Activated CD8-positive, alpha-beta memory T cell treated with anti-CD3 and anti-CD28 coated beads, Interleukin-2, amount 50 U/mL, for 48 hours (primary cell): ENCODE data around the gene RNF175.

Source experiments
- DNase-seq: peaks from one replicate; pipeline ENCODE4 v3.0.0-alpha.2; 2020

RNF175 gene

DNA sequence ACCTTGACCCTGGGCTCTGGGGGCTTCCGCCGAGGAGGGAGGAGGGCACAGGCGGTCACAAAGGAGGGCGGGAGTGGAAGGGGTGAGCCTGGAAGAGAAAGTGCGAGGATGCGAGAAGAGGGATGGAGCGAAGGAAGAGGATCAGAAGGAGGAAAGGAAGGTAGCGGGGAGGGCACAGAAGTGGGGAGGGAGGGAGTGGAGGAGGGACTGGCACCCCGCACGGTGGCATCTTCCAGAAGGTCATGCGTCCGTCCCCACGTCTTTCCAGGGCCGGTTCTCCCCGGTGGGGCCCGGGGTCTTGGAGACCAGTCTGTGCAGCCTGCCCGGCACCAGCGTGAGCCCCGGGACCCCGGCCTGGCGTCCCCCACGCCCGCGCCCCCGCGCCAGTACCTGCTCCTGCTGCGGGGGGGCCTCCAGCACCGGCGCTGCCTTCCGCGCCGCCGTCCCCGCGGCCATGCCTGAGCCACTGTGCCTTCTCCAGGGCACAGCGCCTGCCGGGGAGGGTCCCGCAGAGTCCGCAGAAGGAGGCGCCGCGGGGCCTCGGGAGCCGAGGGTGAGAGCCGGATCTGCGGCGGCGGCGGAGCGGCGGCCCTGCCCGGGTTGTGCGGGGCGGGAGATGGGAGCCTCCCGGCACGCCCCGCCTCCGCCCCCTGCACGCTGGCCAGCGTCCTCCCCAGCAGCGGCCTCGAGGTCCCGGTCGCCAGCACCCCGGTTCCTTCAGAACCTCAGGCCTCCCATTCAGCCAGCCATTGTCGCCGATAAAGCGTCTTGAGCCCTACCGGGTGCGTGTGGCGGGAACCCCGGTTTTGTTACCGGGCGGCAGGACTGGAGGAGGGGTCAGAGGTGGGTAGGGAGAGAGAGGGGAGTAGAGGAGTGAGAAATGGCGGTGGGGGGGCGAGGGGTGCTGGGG is at the start of gene RNF175:
TSS of gene RNF175 (minus strand) at position 618 of the 910 bp plus-strand sequence. CDS start at position 456, 162 bp downstream.
- DNase-seq = peak; percentile 59

DNA sequence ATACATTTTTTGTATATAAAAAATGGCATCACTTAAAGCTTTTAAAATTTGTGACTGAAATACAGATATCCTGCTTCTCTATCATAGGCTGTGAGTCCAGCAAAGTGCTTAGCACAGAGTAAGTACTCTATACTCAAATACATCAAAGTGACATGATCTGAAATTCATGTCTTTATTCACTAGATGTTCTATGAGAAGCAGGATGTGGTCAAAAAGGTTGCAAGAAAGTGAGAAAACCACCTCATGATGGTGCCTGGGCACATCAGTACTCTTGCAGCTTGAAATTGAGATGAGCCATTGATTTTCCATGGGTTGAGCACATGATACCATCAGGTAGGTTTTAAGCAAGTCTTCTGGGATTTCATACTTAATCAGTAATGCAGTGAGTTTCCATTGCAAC is 49.5 kb upstream of the RNF175 start:
- no peak for DNase-seq

DNA sequence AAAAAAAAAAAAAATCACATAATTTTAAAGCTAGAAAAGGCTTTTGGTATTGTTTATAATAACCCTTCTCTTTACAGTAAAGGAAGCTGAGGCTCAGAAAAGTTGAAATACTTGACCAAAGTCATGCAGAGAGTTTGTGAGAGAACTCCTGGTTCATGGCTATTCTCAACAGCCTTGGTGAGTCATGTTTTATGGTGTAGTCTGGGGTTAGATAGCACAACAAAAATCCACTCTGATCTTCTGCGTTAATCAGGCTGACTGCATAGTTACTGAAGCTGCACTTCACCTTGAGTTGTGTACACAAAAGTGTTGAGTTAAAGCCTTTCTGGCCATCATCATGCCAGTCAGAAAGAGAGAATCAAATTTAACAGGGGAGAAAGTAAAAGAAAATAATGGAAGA is 48.4 kb upstream of the RNF175 start:
- DNase-seq = no peak

DNA sequence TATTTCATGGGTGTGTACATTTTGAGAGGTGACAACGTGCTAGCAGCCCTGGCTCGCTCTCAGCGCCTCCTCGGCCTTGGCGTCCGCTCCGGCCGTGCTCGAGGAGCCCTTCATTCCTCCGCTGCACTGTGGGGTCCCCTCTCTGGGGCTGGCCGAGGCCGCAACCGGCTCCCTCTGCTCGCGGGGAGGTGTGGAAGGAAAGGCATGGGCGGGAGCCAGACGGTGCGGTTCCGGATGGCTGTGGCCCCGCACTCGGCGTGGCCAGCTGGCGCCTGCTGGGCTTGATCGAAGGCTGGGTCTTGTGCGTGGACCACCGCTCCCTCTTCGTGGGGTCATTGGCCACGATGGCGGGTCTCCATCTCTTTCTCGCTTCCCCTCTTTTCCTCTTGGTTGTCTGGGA is 46.2 kb upstream of the RNF175 start:
- DNase-seq = no peak

DNA sequence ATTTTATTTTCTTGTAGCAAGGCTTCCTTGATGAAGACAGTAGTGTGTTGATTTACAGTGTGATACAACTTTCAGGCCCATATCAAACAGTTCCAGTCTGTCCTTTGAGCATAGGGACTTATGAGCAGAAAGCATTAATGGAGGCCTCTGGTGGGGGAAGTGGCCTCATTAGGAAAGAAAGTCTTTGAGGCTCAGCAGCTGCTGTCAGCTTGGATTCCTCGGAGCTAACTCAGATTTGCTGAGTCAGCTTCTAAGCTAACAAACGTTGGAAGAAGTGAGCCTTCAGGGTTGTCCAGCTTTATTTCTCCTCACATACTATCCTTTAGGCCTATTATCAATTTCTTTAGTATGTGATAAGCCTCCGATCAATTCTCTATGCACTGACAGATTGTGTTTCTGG is 44.9 kb upstream of the RNF175 start:
- no peak for DNase-seq

DNA sequence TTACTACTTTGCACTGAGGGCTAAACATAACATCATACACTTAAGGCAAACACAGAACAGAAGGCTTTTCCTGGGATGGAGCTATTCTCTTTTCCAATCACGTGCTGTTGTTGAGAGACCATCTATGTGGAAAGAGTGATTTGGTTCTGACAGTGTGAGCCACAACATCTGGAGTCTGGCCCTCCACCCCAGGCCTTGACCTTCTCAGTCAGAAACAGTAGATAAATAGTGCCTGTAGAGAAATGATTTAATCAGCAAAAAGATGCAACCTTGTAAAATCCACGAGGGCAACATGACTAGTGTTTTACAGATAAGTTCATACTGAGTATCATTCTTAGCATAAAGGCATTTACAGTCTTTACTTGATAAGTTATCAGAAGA is 39.9 kb upstream of the RNF175 start:
- no peak for DNase-seq

DNA sequence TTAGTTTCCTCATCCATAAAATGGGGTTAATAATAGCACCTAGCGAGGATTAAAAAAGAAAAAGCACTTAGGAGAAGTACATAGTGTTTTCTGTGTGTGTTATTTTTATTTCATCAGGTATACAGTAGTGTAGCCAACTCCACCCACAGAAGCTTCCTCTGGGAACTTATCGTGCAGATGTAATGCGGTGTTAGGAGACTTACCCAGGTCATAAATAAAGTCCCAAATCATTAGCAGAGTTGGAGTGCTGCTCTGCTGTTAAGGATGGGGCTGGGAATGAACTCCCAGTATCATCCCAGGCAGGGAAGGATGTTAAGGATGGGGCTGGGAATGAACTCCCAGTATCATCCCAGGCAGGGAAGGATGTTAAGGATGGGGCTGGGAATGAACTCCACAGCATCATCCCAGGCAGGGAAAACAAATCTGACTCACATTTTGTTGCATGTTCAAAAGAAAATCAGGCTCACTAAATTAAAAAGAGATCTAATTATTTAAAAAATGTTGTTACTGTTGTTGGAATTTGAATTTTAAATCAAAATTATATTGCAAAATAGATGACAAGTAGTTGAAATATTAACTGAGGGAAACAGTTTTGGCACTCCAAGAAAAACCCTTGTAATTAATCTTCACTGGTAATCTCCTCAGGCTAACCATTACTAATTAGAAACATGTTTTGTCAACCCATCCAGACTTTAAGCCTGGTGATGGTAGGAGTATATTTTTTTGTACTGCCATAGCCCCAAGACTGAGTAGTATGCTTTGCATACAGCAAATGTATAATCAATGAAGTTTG is 39.3 kb upstream of the RNF175 start:
- no peak for DNase-seq

DNA sequence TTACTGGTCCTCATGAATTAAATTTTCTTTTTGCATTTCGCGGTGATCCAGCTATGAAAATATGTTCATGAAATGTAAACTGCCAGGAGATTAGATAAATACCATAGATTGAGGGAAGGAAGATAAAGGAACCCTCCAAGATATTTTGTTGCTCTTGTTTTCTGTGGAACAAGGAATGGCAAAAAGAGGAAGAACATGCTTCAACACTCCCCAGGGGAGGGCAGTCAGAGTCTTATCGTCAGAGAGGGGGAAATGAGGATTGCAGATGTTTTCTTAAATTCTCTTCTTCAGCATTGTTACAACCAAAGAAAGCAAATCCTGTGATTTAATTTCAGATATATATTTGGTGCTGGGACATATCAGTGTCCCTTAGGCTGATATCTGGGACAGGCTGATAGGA is 38.6 kb upstream of the RNF175 start:
- no peak for DNase-seq

DNA sequence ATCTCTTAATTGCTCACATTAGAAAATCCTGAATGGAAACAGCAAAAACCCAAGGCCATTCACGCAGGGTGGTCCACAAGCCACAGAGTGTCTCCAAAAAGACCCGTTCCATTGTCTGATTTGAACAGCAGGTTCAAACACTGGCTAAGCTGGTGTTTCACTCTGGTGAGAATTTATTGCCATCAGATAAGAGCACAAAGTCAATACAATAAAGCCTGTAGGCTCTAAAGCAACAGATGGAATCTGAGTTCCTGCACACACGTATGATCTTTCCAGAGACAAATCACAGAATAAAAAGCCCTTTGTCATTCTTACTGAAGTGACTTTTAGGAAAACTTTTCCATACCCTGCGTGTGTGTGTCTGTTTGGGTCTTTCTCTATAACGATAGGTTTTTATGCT is 34.2 kb upstream of the RNF175 start:
- DNase-seq = no peak

DNA sequence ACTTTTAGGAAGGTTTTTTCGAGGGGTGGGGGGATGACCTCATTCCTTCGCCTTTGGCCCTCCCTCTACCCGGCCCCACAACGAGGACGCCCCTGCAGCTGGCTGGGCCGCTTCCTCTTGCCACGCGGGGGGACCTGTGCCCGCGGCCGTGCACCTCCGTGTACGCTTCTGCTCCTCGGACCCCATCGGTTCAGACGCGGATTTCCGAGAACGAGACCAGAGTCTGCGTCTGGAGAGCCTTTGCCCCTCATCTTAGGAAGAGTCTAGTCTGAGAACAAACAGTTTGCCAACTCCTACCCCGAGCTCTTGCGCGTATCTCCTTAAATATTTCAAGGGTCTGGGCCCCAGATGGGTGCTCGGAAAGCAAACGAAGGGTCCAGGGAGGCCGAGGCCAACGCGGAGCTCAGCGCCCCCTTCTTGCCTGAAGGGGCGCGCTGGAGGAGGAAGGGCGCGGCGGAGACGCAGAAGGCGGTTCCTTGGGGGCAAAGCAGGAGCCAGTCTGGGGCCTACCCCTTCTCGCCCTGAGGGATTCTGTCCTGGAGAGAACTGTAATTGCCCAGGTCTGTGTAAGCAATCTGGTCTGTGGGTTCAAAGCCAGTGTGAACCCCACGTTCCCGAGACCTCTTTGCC is 32.9 kb upstream of the RNF175 start:
- DNase-seq = peak; percentile 54

DNA sequence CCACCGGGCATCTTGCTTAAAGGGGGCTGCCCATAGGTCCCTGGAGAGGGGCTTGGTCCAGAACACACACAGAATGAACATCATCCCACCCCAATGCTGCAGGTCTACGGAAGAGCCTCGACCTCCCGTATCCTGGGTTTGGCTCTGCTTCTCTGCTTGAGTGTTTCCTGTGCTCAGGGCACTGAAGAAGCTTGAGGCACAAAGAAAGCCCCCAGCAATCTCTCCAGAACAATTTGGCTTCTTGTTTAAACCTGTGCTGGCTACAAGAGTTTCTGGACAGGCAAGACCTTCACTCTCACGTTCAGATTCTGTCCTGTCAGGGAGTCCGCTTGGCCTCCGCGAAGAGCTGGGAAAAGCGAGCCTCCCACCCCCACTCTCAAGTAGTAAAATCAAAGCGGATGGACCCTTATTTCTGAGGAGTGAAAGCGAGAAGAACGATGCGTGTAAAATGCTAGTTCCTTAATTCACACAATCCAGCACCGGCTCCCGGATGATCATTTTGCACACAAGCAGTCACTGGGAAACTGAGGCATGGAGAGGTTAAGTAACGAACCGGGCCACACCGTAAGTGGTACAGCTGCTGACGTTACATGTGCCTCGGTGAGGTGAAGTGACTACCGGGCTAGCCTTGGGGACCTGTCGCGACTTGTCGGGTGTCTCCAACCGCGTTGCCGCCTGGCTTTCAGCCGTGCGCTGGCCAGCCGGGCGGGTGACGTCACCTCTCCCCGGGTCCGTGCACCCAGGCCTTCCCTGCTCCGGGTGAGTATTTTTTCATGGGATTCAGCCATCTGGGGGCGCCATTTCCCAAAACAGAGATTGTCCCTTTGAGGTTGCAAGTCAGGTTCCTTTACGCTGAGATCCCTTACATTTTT is 32.2 kb upstream of the RNF175 start:
- DNase-seq = peak; percentile 73

DNA sequence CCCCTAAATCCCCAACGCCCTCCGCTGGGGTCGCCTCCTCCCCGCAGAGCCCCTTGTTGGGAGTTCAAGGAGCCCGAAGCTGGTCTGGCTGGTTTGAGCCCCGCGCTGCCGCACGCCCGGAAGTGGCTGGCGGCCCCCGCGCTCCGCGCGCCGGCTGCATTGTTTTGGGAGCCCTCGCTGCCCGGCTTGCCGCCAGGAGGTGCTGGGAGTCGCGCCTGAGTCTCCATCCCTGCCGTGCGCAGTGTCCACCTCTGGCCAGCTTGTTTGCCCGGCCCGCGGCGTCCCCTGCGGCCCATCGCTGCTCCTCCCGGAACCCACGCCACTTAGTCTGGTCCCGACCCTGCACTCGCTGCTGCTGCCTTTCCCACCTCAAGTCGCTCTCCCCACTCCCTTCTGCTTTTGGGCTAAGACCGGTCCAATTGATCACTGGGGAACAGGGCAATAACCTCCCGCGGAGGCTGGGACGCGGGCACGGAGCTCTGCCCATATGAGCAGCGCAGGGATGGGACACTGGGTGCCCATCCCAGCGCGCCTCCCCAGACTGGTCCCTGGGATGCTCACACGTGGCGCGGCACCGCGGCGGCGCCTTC is 31.2 kb upstream of the RNF175 start:
- DNase-seq = peak; percentile 75

DNA sequence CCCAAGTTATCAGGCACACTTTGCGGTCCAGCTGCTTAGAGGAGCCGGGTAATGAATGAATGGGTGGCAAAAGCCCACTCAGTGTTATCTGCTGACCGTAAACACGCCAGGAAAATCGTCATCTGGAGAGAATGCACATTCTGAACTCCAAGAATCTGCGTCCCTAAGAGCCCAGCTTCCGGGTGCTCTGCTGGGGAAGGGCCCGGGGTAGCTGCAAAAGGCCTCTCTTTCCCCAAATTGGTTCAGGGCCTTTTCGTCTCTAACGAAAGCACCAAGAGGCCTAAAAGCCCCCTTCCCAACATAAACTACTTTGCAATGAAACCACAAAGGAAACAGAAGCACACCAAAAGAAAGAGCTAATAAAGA is 30.7 kb upstream of the RNF175 start:
- no peak for DNase-seq

DNA sequence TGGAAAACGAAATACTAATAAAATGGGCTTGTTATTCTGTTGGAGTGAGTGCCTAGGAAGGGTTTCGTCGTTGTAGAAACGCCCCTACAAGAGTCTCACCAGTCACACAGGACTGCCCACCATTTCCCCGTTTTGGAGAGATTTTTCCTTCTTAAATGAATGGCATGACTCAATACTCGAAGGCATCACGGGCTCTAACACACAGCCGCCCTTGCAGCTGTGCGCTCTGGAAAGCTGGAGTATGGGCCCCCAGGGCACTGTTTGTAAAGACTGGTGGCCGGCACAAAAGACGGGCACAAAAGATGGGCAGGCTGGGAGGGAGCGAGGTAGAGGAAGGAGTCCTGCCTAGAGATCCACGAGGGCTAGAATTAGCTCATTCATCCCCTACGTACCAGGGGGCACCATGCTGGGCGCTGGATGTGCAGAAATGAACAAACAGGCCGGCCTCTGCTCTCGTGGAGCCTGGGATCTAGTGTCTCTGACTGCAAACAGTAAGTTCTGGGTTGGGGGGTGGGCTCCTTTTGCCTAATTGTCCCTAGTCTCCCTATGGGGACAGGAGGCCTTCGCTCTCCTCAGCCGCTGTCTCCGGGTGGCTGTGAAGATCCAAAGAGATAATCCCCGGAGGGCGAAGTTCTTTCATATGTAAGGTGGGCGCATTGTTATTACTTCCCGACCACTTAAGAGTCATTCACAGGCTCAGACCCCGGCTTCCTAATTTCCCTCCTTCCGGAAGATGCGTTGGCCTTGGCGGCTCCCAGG is 30.1 kb upstream of the RNF175 start:
- peak; percentile 56 for DNase-seq

DNA sequence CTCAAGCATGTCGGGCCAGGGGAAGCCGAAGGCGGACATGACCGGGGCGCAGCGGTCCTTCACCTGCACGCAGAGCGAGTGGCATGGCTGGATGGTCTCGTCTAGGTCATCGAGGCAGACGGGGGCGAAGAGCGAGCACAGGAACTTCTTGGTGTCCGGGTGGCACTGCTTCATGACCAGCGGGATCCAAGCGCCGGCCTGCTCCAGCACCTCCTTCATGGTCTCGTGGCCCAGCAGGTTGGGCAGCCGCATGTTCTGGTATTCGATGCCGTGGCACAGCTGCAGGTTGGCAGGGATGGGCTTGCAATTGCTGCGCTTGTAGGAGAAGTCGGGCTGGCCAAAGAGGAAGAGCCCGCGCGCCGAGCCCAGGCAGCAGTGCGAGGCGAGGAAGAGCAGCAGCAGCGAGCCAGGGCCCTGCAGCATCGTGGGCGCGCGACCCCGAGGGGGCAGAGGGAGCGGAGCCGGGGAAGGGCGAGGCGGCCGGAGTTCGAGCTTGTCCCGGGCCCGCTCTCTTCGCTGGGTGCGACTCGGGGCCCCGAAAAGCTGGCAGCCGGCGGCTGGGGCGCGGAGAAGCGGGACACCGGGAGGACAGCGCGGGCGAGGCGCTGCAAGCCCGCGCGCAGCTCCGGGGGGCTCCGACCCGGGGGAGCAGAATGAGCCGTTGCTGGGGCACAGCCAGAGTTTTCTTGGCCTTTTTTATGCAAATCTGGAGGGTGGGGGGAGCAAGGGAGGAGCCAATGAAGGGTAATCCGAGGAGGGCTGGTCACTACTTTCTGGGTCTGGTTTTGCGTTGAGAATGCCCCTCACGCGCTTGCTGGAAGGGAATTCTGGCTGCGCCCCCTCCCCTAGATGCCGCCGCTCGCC is 28.8 kb upstream of the RNF175 start, which contains the start of gene SFRP2:
TSS of gene SFRP2 (minus strand) at position 671 of the 864 bp plus-strand sequence. CDS start at position 423, 248 bp downstream.
- peak; percentile 57 for DNase-seq

DNA sequence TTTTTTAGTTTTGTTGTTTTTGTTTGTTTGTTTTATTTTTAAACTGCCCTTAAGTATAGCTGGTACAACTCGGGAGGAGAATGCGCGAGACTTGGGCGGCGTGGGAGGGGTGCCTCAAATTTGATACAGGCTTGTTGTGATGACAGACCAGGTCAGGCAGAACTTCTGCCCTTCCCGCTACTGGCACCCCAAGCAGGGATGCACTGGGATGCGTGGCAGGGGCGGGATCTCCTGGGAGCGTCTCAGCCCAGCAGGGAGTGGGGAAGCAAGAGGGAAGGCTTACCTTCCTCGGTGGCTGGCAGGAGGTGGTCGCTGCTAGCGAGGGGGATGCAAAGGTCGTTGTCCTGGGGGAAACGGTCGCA is 28.2 kb upstream of the RNF175 start:
- no peak for DNase-seq

DNA sequence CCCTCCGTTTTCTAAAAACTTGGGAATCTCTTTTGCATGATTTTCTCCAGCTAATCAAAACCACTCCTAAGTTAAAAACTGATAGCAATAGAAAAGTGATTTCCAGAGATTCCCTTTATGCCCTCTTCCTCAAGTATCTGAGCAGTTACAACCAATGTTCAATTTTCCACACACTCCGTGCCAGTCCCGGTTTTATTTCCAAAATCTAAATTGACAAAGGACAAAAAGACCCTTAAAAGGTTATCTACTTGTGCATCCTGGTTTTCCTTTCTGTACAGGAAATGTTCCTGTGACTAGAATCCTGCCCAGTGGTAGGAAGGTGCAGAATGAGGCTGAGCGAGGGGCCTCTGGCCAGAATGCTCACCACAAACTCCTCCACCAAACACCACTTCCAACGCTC is 27.8 kb upstream of the RNF175 start:
- DNase-seq = no peak

DNA sequence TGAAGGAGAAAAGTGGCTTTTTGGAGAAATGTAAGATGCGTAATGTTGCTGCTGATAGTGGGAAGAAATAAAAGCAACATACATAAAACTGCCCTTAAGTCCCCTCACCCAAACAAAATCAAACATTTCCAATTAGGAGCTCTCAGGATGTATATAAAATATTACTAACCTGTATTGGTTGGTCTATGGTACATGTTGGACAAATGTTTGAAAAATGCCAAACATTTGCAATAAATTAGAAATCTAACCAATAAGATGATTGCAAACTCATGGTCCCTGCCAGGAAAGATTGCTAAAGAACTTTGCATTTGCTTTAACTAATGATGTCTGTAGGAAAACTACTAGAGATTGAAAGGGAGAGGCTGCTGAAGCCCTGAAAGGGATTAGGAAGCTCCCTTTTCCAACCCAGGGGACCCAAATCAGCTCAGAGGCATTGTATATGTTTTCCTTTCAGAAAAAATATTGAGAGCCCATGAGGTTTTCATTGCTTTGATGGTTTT is 27.3 kb upstream of the RNF175 start:
- no peak for DNase-seq

DNA sequence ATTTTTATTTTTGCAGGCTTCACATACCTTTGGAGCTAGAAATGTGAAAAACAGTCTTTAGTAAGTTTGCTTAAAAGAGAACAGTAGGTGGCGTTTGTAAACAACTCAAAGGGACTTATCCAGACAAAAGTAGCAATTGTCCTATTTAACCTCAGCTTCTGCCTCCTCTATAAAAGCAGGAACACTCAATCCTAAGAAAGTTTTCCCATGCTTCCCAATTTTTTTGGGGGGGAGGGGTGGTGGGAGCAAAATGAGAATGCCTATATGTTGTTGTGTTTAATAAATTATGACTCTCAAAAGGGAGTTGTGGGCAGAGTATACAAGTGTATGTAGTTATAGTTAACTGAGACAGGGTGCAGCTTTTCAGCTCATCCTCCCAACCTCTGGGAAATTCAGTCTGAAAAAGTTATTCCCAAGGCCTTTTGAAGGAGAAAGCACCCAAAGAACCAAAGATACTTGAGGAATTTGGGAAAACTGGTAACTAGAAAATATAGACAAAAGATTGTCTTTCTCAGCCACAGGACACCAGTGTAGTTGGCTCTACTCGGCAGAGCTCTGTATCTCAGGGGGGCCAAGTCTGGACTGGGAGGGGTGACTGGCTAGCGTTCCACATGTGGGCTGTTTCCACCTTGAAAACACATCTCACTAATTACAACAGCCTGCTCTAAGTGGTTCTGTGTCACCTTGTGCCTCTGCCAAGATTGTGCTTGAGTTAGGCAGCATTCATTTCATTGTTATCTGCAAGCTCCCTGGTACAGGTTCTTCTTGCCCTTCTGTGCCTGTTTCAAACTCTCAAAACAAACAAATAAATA is 26.3 kb upstream of the RNF175 start:
- DNase-seq = no peak
